ENCODE data around the gene OCLN. TPM values are rescaled to one million over a fixed set of nuclear protein-coding genes. Genes with fewer than 3 reads are reported as not detected.
"Not testable (repeated sequence)": the region's sequence is repeated elsewhere in the genome, so short reads cannot be mapped to it uniquely, and the experiment has no call there.

OCLN gene
- total RNA-seq, 2 experiments from 2014 or later = 1.2 to 1.4 TPM

- CTCF ChIA-PET; H3K4me1 Mint-ChIP-seq; H3K36me3 Mint-ChIP-seq (ENCODE audit: low read depth); H3K4me3 Mint-ChIP-seq; POLR2A ChIA-PET; H3K9me3 Mint-ChIP-seq; H3K27me3 Mint-ChIP-seq; H3K27ac Mint-ChIP-seq; DNase-seq: not testable (repeated sequence)
These were observed 75.5 kb downstream of the OCLN start for GRCh38 chr5:69568072-69568471.

DNA sequence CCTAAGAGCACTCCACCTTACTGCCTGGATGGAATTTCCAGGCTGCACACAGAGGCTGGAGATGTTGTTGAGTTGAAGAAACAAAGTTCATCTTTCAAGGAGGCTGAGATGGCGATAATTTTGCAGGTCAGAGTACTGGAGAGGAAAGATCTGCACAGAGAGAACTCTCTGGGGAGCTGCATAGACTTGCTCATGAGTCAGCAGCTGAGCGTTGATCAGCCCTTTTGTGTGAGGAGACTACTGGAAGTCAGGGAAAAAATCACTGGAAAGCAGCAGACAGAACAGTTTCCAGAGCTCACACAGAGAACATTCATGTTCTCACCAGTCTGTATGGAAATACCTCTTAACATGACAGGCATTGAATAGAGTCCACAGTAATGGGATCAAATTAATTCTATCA is 90.8 kb downstream of the OCLN start:
- DNase-seq; CTCF ChIA-PET; H3K36me3 Mint-ChIP-seq (ENCODE audit: low read depth); H3K4me3 Mint-ChIP-seq; H3K4me1 Mint-ChIP-seq; POLR2A ChIA-PET; H3K27me3 Mint-ChIP-seq; H3K9me3 Mint-ChIP-seq; H3K27ac Mint-ChIP-seq: not testable (repeated sequence)

DNA sequence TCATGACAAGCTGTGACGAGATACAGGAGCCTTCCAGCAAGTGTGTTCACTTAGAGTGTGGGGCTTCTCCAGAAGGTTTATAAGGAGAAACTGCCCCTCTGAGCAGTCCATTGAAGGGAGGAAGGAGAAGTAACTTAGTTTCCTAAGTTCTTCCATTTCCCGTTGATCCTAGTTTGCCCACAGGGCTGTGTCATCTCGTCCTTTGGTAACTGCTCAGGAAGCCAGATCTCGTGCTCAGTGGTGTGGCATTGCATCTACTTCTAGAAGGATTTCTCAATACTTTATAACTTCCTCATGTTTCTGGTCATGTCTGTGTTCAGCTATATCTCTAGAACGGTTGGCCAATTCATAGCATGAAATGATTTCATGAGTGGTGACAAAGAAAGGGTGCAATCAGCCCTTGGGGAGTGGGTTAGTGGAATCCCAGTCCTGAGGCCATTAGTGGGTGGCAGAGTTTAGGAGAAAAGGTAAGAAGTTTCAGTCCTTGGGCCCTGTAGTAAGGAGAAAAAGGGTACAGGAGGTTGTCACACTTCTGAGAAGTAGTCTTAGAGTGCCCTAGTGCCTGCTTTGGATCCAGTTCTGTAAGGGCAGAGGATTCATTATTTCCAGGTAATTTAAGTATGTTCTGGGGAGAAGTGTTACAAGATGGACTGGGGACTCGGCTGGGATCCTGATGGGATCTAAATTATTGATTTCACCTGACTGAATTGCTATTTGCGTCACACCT is 103.7 kb downstream of the OCLN start:
- POLR2A ChIA-PET; H3K9me3 Mint-ChIP-seq; H3K4me3 Mint-ChIP-seq; DNase-seq; CTCF ChIA-PET; H3K4me1 Mint-ChIP-seq; H3K27me3 Mint-ChIP-seq; H3K27ac Mint-ChIP-seq; H3K36me3 Mint-ChIP-seq (ENCODE audit: low read depth): not testable (repeated sequence)

GRCh38 chr5:69601947-69602346 is 109.4 kb downstream of the OCLN start:
- H3K36me3 Mint-ChIP-seq (ENCODE audit: low read depth); H3K27ac Mint-ChIP-seq; DNase-seq; CTCF ChIA-PET; H3K27me3 Mint-ChIP-seq; POLR2A ChIA-PET; H3K4me1 Mint-ChIP-seq; H3K4me3 Mint-ChIP-seq; H3K9me3 Mint-ChIP-seq: not testable (repeated sequence)

GRCh38 chr5:69606839-69607238 is 114.2 kb downstream of the OCLN start:
- CTCF ChIA-PET; DNase-seq; H3K27ac Mint-ChIP-seq; H3K4me3 Mint-ChIP-seq; H3K9me3 Mint-ChIP-seq; H3K27me3 Mint-ChIP-seq; H3K4me1 Mint-ChIP-seq; POLR2A ChIA-PET; H3K36me3 Mint-ChIP-seq (ENCODE audit: low read depth): not testable (repeated sequence)

Other genes starting within 250 kb of the OCLN start
- 10 to 100 TPM in 1 of 2 experiments, 1 to 10 TPM in 1; 8.8 to 10.4 TPM for gene CCDC125, start 160.0 kb upstream of the OCLN start, total RNA-seq
- gene AK6, start 123.3 kb upstream of the OCLN start, total RNA-seq = 10 to 100 TPM; 30.9 to 31.2 TPM
- 10 to 100 TPM; 46.8 to 47.2 TPM for gene TAF9, start 123.3 kb upstream of the OCLN start, total RNA-seq
- 10 to 100 TPM; 26.2 to 26.7 TPM for gene RAD17, start 123.0 kb upstream of the OCLN start, total RNA-seq
- gene MARVELD2, start 77.7 kb upstream of the OCLN start, total RNA-seq = under 1 TPM; 0.18 to 0.23 TPM
- 10 to 100 TPM; 29.5 to 32.4 TPM for gene GTF2H2C, start 67.4 kb downstream of the OCLN start, total RNA-seq